A549 (cell line): ENCODE data around the gene NUP62.
"Not testable (repeated sequence)": the region's sequence is repeated elsewhere in the genome, so short reads cannot be mapped to it uniquely, and the experiment has no call there.

ENCODE experiments used
- CBX2 ChIP-seq: fragments of 200-600 bp; sonication (generic); IDR thresholded peaks from 2 replicates; pipeline ENCODE4 v1.6.1; 2016; ENCODE audit warnings: low read depth, mild to moderate bottlenecking, borderline replicate concordance
- CEBPB ChIP-seq, 2 experiments: fragments of >200 bp in 1 of 2; sonication (Bioruptor Twin) in 1 of 2; formaldehyde crosslinking in 1 of 2; IDR thresholded peaks; 2 replicates each; pipeline ENCODE4 v1.6.1; 2012 to 2016
- CHD2 ChIP-seq: fragments of 150-350 bp; IDR thresholded peaks from 2 replicates; pipeline ENCODE4 v1.6.1; 2014; ENCODE audit warnings: low read length; ENCODE audit not compliant: partially characterized antibody
- EP300 ChIP-seq, 2 experiments: fragments of >200 bp; sonication (Bioruptor Twin); formaldehyde crosslinking; IDR thresholded peaks; 2 replicates in 1 of 2; 3 replicates in 1 of 2; pipeline ENCODE4 v1.6.1; 2016 to 2017
- HDAC2 ChIP-seq: fragments of 200-600 bp; sonication (generic); IDR thresholded peaks from 2 replicates; pipeline ENCODE4 v1.6.1; 2016
- MAFK ChIP-seq: fragments of 450-650 bp; IDR thresholded peaks from 2 replicates; pipeline ENCODE4 v1.6.1; 2014; ENCODE audit not compliant: partially characterized antibody
- MYC ChIP-seq: IDR thresholded peaks from 2 replicates; pipeline ENCODE4 v1.6.1; 2012; ENCODE audit warnings: mild to moderate bottlenecking, inconsistent platforms, low read length, improper control_type of control experiment, borderline replicate concordance
- PHF8 ChIP-seq: fragments of 200-600 bp; sonication (generic); IDR thresholded peaks from 2 replicates; pipeline ENCODE4 v1.6.1; 2016; ENCODE audit warnings: low read depth, mild to moderate bottlenecking, antibody characterized with exemption, moderate library complexity, borderline replicate concordance
- POLR2A ChIP-seq: IDR thresholded peaks from 2 replicates; pipeline ENCODE4 v1.6.1; 2012; ENCODE audit warnings: mild to moderate bottlenecking, low read length
- RAD21 ChIP-seq, 2 experiments: fragments of >200 bp in 1 of 2; sonication (Bioruptor Twin) in 1 of 2; formaldehyde crosslinking in 1 of 2; IDR thresholded peaks in 1 of 2; conservative IDR thresholded peaks in 1 of 2; 2 replicates in 1 of 2; 3 replicates in 1 of 2; pipeline ENCODE4 v1.6.1; 2012 to 2018; ENCODE audit warnings: inconsistent platforms in 1 of 2
- TF ChIP-seq, protein P1 (sequence below): IDR thresholded peaks from 2 replicates; pipeline ENCODE4 v1.6.1; 2012
- TF ChIP-seq, protein P2 (sequence below): fragments of >200 bp; sonication (Bioruptor Twin); formaldehyde crosslinking; IDR thresholded peaks from 3 replicates; pipeline ENCODE4 v1.5.1; 2016
- TF ChIP-seq, protein P3 (sequence below): IDR thresholded peaks from 2 replicates; pipeline ENCODE4 v1.6.1; 2012

DNA sequence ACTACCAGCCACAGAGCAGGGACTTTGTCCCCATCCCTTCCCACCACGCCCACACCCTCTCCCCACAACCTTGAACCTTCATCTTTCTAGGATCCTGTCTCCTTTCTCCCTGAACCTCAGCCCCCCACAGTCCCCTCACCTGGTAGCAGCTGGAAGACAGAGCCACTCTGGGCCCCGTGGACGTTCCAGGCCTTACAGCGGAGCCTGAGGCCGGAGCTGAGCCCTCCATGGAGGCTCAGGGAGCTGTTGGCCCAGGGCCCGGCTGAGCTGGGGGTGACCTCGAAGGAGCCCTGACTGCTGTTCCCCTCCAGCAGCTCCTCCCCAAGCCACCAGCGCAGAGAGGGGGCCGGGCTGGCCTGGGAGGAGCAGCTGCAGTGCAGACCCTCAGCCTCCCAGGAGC lies 28.8 kb upstream of the NUP62 start:
- TF ChIP-seq, protein P1, sequence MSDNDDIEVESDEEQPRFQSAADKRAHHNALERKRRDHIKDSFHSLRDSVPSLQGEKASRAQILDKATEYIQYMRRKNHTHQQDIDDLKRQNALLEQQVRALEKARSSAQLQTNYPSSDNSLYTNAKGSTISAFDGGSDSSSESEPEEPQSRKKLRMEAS, result not testable (repeated sequence)
- TF ChIP-seq, protein P2, sequence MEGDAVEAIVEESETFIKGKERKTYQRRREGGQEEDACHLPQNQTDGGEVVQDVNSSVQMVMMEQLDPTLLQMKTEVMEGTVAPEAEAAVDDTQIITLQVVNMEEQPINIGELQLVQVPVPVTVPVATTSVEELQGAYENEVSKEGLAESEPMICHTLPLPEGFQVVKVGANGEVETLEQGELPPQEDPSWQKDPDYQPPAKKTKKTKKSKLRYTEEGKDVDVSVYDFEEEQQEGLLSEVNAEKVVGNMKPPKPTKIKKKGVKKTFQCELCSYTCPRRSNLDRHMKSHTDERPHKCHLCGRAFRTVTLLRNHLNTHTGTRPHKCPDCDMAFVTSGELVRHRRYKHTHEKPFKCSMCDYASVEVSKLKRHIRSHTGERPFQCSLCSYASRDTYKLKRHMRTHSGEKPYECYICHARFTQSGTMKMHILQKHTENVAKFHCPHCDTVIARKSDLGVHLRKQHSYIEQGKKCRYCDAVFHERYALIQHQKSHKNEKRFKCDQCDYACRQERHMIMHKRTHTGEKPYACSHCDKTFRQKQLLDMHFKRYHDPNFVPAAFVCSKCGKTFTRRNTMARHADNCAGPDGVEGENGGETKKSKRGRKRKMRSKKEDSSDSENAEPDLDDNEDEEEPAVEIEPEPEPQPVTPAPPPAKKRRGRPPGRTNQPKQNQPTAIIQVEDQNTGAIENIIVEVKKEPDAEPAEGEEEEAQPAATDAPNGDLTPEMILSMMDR, result not testable (repeated sequence)
- TF ChIP-seq POLR2A; EP300 (IDR thresholded peaks at IDR 0.05); HDAC2; CEBPB (IDR thresholded peaks at IDR 0.05); MYC; CBX2; PHF8; MAFK; CHD2; RAD21 (conservative IDR thresholded peaks at IDR 0.05 in 1 of 2, IDR thresholded peaks at IDR 0.05 in 1 of 2): not testable (repeated sequence)
- TF ChIP-seq, protein P3, sequence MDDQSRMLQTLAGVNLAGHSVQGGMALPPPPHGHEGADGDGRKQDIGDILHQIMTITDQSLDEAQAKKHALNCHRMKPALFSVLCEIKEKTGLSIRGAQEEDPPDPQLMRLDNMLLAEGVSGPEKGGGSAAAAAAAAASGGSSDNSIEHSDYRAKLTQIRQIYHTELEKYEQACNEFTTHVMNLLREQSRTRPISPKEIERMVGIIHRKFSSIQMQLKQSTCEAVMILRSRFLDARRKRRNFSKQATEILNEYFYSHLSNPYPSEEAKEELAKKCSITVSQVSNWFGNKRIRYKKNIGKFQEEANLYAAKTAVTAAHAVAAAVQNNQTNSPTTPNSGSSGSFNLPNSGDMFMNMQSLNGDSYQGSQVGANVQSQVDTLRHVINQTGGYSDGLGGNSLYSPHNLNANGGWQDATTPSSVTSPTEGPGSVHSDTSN, result not testable (repeated sequence)
